K562 (cell line): ENCODE data around the gene TERB1. TPM values are rescaled to one million over a fixed set of nuclear protein-coding genes. Genes with fewer than 3 reads are reported as not detected.

Experiments used
- BCOR ChIP-seq: fragments of 450-650 bp; IDR thresholded peaks from 2 replicates; pipeline ENCODE4 v1.6.1; 2016
- CHD2 ChIP-seq: IDR thresholded peaks from 2 replicates; pipeline ENCODE4 v1.6.1; 2011; ENCODE audit warnings: low read depth, low read length
- FOXK2 ChIP-seq, 2 experiments: fragments of 450-650 bp; IDR thresholded peaks in 1 of 2; conservative IDR thresholded peaks in 1 of 2; 2 replicates each; pipeline ENCODE4 v1.6.1; 2016; ENCODE audit warnings: low read depth in 2 of 2, mild to moderate bottlenecking in 1 of 2
- FOXM1 ChIP-seq, 2 experiments: fragments of 450-650 bp in 1 of 2; sonication (generic) in 1 of 2; formaldehyde crosslinking in 1 of 2; IDR thresholded peaks; 2 replicates each; pipeline versions ENCODE4 v1.6.1 to v1.9.0; 2017 to 2022; ENCODE audit warnings: low read depth in 2 of 2, mild to moderate bottlenecking in 2 of 2, missing genetic modification reagents in 1 of 2, moderate library complexity in 1 of 2
- FOXP1 ChIP-seq: sonication (generic); formaldehyde crosslinking; IDR thresholded peaks from 2 replicates; pipeline ENCODE4 v1.8.0; 2022; ENCODE audit warnings: mild to moderate bottlenecking, missing genetic modification reagents
- FUS ChIP-seq: fragments of 200-400 bp; formaldehyde crosslinking; optimal IDR thresholded peaks from 2 replicates; pipeline ENCODE3; 2017; ENCODE audit warnings: low read depth, low read length
- HDAC8 ChIP-seq: fragments of 450-650 bp; IDR thresholded peaks from 2 replicates; pipeline ENCODE4 v1.6.1; 2016; ENCODE audit warnings: mild to moderate bottlenecking, missing genetic modification characterization, moderate library complexity, missing compliant biosample characterization
- ILK ChIP-seq: fragments of 450-650 bp; IDR thresholded peaks from 2 replicates; pipeline ENCODE4 v1.6.1; 2016; ENCODE audit warnings: missing genetic modification characterization, low read depth, mild to moderate bottlenecking, missing compliant biosample characterization, moderate library complexity, borderline replicate concordance
- IRF9 ChIP-seq: fragments of 450-650 bp; IDR thresholded peaks from 2 replicates; pipeline ENCODE4 v1.6.1; 2016; ENCODE audit warnings: missing biosample characterization, missing genetic modification characterization
- MTA2 ChIP-seq: fragments of 450-650 bp; IDR thresholded peaks from 2 replicates; pipeline ENCODE4 v1.6.1; 2016; ENCODE audit warnings: low read depth
- NFXL1 ChIP-seq: fragments of 450-650 bp; formaldehyde crosslinking; IDR thresholded peaks from 2 replicates; pipeline ENCODE4 v1.4.0; 2021; ENCODE audit warnings: mild to moderate bottlenecking
- PCBP2 ChIP-seq: fragments of 200-400 bp; formaldehyde crosslinking; IDR thresholded peaks from 2 replicates; pipeline ENCODE4 v1.6.1; 2018; ENCODE audit warnings: low read length, low read depth, mild to moderate bottlenecking, moderate library complexity; ENCODE audit not compliant: poor library complexity, severe bottlenecking
- PHB2 ChIP-seq: fragments of 450-650 bp; IDR thresholded peaks from 2 replicates; pipeline ENCODE4 v1.6.1; 2017; ENCODE audit warnings: low read depth
- SAP30 ChIP-seq: fragments of 200-600 bp; sonication (generic); IDR thresholded peaks from 2 replicates; pipeline ENCODE4 v1.6.1; 2012; ENCODE audit warnings: borderline replicate concordance, low read depth, mild to moderate bottlenecking, moderate library complexity, low read length, control low read depth, inconsistent platforms; ENCODE audit not compliant: insufficient read depth, poor library complexity, severe bottlenecking
- SREBF2 ChIP-seq: sonication (generic); formaldehyde crosslinking; IDR thresholded peaks from 2 replicates; pipeline ENCODE4 v1.4.0; 2020; ENCODE audit warnings: mild to moderate bottlenecking, missing genetic modification reagents
- SUPT5H ChIP-seq: fragments of 450-650 bp; IDR thresholded peaks from 2 replicates; pipeline ENCODE4 v1.6.1; 2016
- TBL1XR1 ChIP-seq, 2 experiments: IDR thresholded peaks; 2 replicates each; pipeline ENCODE4 v1.6.1; 2012; ENCODE audit warnings: improper control_type of control experiment in 2 of 2, low read length in 2 of 2, mild to moderate bottlenecking in 1 of 2
- ZNF57 ChIP-seq: fragments of 450-650 bp; formaldehyde crosslinking; IDR thresholded peaks from 2 replicates; pipeline ENCODE4 v1.4.0; 2020; ENCODE audit warnings: mild to moderate bottlenecking, moderate library complexity
- ZNF77 ChIP-seq: fragments of 250-450 bp; sonication (Bioruptor Pico); IDR thresholded peaks from 2 replicates; pipeline ENCODE4 v1.5.0; 2020
- polyA plus RNA-seq, 8 experiments: library from polyadenylated mRNA; depleted of rRNA in 4 of 8; stranded (reverse) in 5 of 8; unstranded in 3 of 8; fragments of >200 nt; fragmentation: Nextera tagmentation in 2 of 8; fragmentation: Illumina TruSeq in 1 of 8; extraction: Ambion mirVana in 2 of 8; extraction: Trizol in 1 of 8; gene quantifications; 2 replicates each; pipeline versions ENCODE4 v1.2.1 to v1.2.3, GENCODE V29; 2011 to 2014; ENCODE audit warnings: inconsistent platforms in 1 of 8, missing spikeins in 1 of 8
- total RNA-seq, 7 experiments: library from RNA; depleted of rRNA in 6 of 7; stranded (reverse); fragments of >200 nt in 6 of 7; fragmentation: Illumina TruSeq in 2 of 7; extraction: Trizol in 2 of 7; gene quantifications; 2 replicates each; pipeline versions ENCODE4 v1.2.1 to v1.2.3, GENCODE V29; 2011 to 2021; ENCODE audit warnings: low replicate concordance in 1 of 7
- TF ChIP-seq, protein P1 (sequence below), 2 experiments: fragments of 450-650 bp in 1 of 2; sonication (generic) in 1 of 2; formaldehyde crosslinking in 1 of 2; IDR thresholded peaks in 1 of 2; conservative IDR thresholded peaks in 1 of 2; 2 replicates each; pipeline versions ENCODE4 v1.6.1 to v1.8.1; 2016 to 2023; ENCODE audit warnings: mild to moderate bottlenecking in 2 of 2, moderate library complexity in 2 of 2, inconsistent platforms in 1 of 2, missing genetic modification reagents in 1 of 2
- TF ChIP-seq, protein P2 (sequence below): fragments of 250-450 bp; sonication (Bioruptor Pico); IDR thresholded peaks from 2 replicates; pipeline ENCODE4 v1.8.0; 2022; ENCODE audit warnings: inconsistent platforms
- TF ChIP-seq, protein P3 (sequence below): fragments of 450-650 bp; formaldehyde crosslinking; IDR thresholded peaks from 2 replicates; pipeline ENCODE4 v1.4.0; 2020; ENCODE audit warnings: mild to moderate bottlenecking

The TERB1 gene
- total and polyA plus RNA-seq, 9 of the 15 experiments (the other 6 are each of a cell fraction or from before 2014, with no cell fraction given), result not detected

DNA sequence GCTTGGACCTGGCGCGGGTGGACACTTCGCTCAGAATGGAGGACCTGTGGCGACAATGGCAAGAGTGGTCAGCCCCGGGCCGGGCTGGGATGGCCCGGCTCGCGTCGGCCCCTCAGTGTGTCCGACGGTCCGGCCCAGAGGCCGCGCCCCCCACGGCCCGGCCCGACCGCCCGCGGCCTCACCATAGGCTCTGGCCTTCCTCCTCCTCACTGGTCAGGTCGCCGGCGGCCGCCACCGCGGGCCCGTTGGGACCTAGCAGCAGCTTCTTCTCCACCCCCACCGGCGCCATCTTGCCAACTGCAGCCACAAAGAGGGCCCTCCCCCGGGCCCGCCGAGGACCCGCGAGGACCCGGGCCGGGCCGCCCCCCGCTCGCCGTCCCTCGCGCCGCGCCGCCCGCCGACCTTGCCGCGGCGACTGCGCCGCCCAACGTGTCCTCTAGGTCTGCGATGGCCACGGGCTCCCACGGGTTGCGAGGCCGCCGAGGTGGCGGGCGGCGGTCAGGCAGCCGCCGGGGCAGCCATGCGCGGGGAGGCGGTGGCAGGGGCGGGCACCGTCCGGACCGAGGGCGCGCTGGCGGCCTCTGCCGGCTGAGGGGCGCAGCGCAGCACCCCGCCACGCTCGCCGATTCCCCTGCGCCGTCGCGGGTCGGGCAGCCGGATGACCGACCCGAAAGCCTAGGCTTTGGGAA lies 49.9 kb downstream of the TERB1 start, which contains the start of gene DYNC1LI2 (continued):
- TF ChIP-seq, protein P1, sequence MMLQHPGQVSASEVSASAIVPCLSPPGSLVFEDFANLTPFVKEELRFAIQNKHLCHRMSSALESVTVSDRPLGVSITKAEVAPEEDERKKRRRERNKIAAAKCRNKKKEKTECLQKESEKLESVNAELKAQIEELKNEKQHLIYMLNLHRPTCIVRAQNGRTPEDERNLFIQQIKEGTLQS (IDR thresholded peaks at IDR 0.05), result no peak
- TF ChIP-seq, protein P1 (CRISPR knock-in tag; conservative IDR thresholded peaks at IDR 0.05), result 0 out of 2 replicates have a peak, but pooled peaks have one; percentile 34
- TF ChIP-seq PHB2, result no peak
- TF ChIP-seq BCOR, result no peak
- no peak for TF ChIP-seq ILK
- TF ChIP-seq PCBP2, result no peak
- TF ChIP-seq FUS, result peak; percentile 57
- TF ChIP-seq SREBF2 (CRISPR knock-in tag), result no peak
- peak; percentile 38 to 85; a peak in 3 of 4 replicates for TF ChIP-seq TBL1XR1 (IDR thresholded peaks at IDR 0.05; ENCODE audit: low read length in 2 of 2)
- peak; percentile 66 for TF ChIP-seq SAP30
- no peak for TF ChIP-seq FOXM1 (IDR thresholded peaks at IDR 0.05; ENCODE audit: low read depth)
- 0 out of 2 replicates have a peak, but pooled peaks have one; percentile 50 for TF ChIP-seq FOXM1 (CRISPR knock-in tag; IDR thresholded peaks at IDR 0.05; ENCODE audit: low read depth)
- no peak for TF ChIP-seq NFXL1
- no peak for TF ChIP-seq FOXK2 (conservative IDR thresholded peaks at IDR 0.05 in 1 of 2, IDR thresholded peaks at IDR 0.05 in 1 of 2; ENCODE audit: low read depth in 2 of 2)
- TF ChIP-seq, protein P2, sequence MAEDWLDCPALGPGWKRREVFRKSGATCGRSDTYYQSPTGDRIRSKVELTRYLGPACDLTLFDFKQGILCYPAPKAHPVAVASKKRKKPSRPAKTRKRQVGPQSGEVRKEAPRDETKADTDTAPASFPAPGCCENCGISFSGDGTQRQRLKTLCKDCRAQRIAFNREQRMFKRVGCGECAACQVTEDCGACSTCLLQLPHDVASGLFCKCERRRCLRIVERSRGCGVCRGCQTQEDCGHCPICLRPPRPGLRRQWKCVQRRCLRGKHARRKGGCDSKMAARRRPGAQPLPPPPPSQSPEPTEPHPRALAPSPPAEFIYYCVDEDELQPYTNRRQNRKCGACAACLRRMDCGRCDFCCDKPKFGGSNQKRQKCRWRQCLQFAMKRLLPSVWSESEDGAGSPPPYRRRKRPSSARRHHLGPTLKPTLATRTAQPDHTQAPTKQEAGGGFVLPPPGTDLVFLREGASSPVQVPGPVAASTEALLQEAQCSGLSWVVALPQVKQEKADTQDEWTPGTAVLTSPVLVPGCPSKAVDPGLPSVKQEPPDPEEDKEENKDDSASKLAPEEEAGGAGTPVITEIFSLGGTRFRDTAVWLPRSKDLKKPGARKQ, result no peak
- TF ChIP-seq CHD2, result no peak
- TF ChIP-seq ZNF77 (CRISPR knock-in tag), result no peak
- no peak for TF ChIP-seq HDAC8 (tag)
- TF ChIP-seq MTA2, result no peak
- TF ChIP-seq IRF9 (tag), result no peak
- no peak; the same call in 1 of the 2 replicates for TF ChIP-seq FOXP1 (CRISPR knock-in tag)
- peak; percentile 80 for TF ChIP-seq SUPT5H
- TF ChIP-seq, protein P3, sequence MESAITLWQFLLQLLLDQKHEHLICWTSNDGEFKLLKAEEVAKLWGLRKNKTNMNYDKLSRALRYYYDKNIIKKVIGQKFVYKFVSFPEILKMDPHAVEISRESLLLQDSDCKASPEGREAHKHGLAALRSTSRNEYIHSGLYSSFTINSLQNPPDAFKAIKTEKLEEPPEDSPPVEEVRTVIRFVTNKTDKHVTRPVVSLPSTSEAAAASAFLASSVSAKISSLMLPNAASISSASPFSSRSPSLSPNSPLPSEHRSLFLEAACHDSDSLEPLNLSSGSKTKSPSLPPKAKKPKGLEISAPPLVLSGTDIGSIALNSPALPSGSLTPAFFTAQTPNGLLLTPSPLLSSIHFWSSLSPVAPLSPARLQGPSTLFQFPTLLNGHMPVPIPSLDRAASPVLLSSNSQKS (CRISPR knock-in tag), result no peak; the same call in 1 of the 2 replicates
- no peak for TF ChIP-seq ZNF57 (CRISPR knock-in tag)
